Osteoblast (primary cell): ENCODE data around the gene UBE2L6. TPM values are rescaled to one million over a fixed set of nuclear protein-coding genes. Genes with fewer than 3 reads are reported as not detected.
A peak's percentile ranks its signal among the peaks of the same experiment; 100 is the strongest.

Experiments
- DNase-seq: peaks from one replicate; pipeline ENCODE4 v3.0.0; 2011; ENCODE audit warnings: low spot score, mixed read lengths; ENCODE audit not compliant: insufficient read length; ENCODE audit errors: missing footprints
- H2AFZ ChIP-seq: 2 replicates; pipeline ENCODE4 v1.6.0; 2011; ENCODE audit warnings: mild to moderate bottlenecking, low read length
- H3K27ac ChIP-seq: 2 replicates; pipeline ENCODE4 v1.5.1; 2011; ENCODE audit warnings: mild to moderate bottlenecking, low read depth, low read length, moderate library complexity
- H3K27me3 ChIP-seq: 2 replicates; pipeline ENCODE4 v1.6.0; 2012; ENCODE audit warnings: mild to moderate bottlenecking, control low read depth, inconsistent platforms, low read length, moderate library complexity; ENCODE audit not compliant: insufficient read depth
- H3K36me3 ChIP-seq: 2 replicates; pipeline ENCODE4 v1.5.1; 2011; ENCODE audit warnings: mild to moderate bottlenecking, low read length, control low read depth, moderate library complexity; ENCODE audit not compliant: insufficient read depth
- H3K4me1 ChIP-seq: 2 replicates; pipeline ENCODE4 v1.5.1; 2011; ENCODE audit warnings: mild to moderate bottlenecking, low read length, control low read depth, moderate library complexity; ENCODE audit not compliant: insufficient read depth
- H3K4me2 ChIP-seq: 2 replicates; pipeline ENCODE4 v1.6.0; 2011; ENCODE audit warnings: mild to moderate bottlenecking, low read length; ENCODE audit not compliant: insufficient read depth
- H3K4me3 ChIP-seq: fragments of 200-600 bp; sonication (generic); 3 replicates; pipeline ENCODE4 v1.5.1; 2012; ENCODE audit warnings: mild to moderate bottlenecking, low read length, inconsistent platforms; ENCODE audit not compliant: insufficient read depth
- H3K79me2 ChIP-seq: 2 replicates; pipeline ENCODE4 v1.6.0; 2012; ENCODE audit warnings: mild to moderate bottlenecking, low read length, control low read depth, inconsistent platforms; ENCODE audit not compliant: insufficient read depth
- H3K9me3 ChIP-seq: 2 replicates; pipeline ENCODE4 v1.5.1; 2011; ENCODE audit warnings: low read depth, low read length, control low read depth
- H4K20me1 ChIP-seq: 2 replicates; pipeline ENCODE4 v1.6.0; 2012; ENCODE audit warnings: mild to moderate bottlenecking, low read length, control low read depth; ENCODE audit not compliant: insufficient read depth
- total RNA-seq: library from RNA; depleted of rRNA; stranded (reverse); fragments of >200 nt; gene quantifications from 2 replicates; pipeline ENCODE4 v1.2.3, GENCODE V29; 2012
- TF ChIP-seq, protein P1 (sequence below): IDR thresholded peaks from 2 replicates; pipeline ENCODE4 v1.5.1; 2011; ENCODE audit warnings: mild to moderate bottlenecking, low read depth, low read length, moderate library complexity; ENCODE audit errors: extremely low read depth

The UBE2L6 gene
- total RNA-seq, 1 donor = 65.9 TPM

DNA sequence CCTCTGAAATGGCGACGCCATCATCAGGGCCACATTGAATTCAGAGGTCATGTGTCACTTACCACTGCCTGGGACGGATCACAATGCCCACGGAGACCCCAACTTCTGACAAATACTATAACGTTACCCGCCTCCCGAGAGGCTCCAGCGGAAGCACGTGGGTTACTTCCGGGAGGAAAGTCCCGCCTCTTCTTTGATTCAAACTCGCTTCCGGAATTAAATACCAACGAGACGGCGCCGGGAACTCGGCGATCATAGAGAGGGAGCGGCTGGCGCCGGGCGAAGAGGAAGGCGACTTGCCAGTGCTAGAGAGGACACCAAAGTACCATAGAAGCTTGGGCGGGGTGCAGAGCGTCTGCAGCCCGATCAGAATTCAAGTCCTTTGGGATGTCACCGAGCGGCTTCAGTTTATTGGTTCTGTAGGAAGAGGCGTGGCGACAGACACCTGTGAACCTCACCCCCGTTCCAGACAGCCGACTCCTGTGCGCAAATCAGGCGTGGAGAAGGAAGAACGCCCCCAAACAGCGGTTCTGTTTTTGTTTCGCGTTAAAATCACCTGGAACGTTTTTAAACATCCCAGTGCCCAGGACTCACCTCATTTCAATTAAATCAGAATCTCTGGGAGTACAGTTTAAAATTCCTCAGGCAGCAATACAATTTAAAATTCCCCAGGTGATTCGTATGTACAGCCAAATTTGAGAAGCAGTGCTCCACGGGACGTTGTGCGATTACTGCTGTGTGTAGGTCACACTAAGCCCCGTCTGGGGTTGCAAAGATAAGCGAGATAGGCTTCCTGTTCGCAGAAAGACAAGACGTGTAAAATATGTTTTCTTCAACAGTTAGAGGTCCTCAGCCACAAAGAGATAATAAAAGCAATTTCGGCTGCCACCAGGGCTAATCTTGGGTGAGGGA is 36.6 kb downstream of the UBE2L6 start, which contains the start of gene TIMM10:
TSS of gene TIMM10 (minus strand) at position 159 of the 912 bp plus-strand sequence. CDS start 565 bp downstream, outside the sequence.
- Histone ChIP-seq H3K9me3 (no peaks in the 10 kb centered on the region), H3K4me1 (peaks cover 10% of the 10 kb centered on the region), H3K27ac (peak within 1 kb of the TSS; percentile 81), H4K20me1 (peaks cover 4% of the 10 kb centered on the region), H2AFZ (peak within 1 kb of the TSS; percentile 98), H3K36me3 (peaks cover 7% of the 10 kb centered on the region), H3K27me3 (peaks cover 4% of the 10 kb centered on the region), H3K4me2 (peak within 1 kb of the TSS; percentile 98), H3K4me3 (peak within 1 kb of the TSS; percentile 95), H3K79me2 (peaks cover 20% of the 10 kb centered on the region)
- peak; percentile 94 for DNase-seq
- TF ChIP-seq, protein P1, sequence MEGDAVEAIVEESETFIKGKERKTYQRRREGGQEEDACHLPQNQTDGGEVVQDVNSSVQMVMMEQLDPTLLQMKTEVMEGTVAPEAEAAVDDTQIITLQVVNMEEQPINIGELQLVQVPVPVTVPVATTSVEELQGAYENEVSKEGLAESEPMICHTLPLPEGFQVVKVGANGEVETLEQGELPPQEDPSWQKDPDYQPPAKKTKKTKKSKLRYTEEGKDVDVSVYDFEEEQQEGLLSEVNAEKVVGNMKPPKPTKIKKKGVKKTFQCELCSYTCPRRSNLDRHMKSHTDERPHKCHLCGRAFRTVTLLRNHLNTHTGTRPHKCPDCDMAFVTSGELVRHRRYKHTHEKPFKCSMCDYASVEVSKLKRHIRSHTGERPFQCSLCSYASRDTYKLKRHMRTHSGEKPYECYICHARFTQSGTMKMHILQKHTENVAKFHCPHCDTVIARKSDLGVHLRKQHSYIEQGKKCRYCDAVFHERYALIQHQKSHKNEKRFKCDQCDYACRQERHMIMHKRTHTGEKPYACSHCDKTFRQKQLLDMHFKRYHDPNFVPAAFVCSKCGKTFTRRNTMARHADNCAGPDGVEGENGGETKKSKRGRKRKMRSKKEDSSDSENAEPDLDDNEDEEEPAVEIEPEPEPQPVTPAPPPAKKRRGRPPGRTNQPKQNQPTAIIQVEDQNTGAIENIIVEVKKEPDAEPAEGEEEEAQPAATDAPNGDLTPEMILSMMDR = no peak

DNA sequence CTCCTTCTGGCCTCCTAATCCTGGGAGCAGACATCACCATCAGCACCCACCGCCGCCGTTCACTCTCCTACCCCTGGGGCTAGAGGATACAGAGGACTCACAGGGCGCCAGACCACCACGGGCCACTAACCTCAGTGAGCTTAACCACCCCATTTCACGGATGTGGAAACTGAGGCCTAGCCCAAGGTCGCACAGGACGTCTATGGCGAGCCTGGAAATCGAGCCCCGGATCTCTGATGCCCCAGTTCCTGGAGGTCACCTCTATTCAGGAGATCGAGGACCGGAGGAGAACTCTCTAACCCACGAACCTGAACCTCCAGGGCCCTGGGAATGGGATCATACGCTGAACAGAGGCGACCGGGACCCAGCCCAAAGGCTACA is 37.3 kb downstream of the UBE2L6 start:
- H3K36me3 ChIP-seq = peaks cover 7% of the 10 kb centered on the region
- H3K4me2 ChIP-seq = peak overlapping the region; percentile 98
- H3K27me3 ChIP-seq = no peaks in the 10 kb centered on the region
- peak overlapping the region; percentile 81 for H3K27ac ChIP-seq
- H2AFZ ChIP-seq = peak overlapping the region; percentile 98
- DNase-seq = no peak
- no peaks in the 10 kb centered on the region for H3K9me3 ChIP-seq
- H3K4me1 ChIP-seq = peaks cover 10% of the 10 kb centered on the region
- H3K79me2 ChIP-seq = peaks cover 20% of the 10 kb centered on the region
- H3K4me3 ChIP-seq = peak overlapping the region; percentile 95
- TF ChIP-seq, protein P1 = no peak
- H4K20me1 ChIP-seq = peaks cover 4% of the 10 kb centered on the region

DNA sequence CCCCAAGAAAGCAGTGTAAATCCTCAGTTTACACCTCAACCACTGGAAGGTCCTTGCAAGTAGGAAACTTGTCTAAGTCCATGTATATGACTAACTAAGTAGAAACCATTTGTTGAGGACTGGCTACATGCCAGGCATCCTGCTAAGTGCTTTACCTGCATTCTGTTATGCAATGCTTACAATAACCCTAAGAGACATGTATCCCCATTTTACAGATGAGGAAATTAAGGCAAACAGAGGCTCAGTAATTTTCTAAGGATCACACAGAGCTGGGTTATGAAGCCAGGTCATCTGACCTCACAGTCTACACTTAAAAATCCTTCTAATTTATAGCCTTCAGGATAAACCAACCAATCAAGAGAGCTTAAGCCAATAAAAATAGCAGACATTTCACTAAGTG is 38.5 kb downstream of the UBE2L6 start:
- no peak for DNase-seq
- Histone ChIP-seq H2AFZ (no peak overlapping the region), H3K9me3 (no peaks in the 10 kb centered on the region), H3K36me3 (peaks cover 7% of the 10 kb centered on the region), H4K20me1 (peaks cover 4% of the 10 kb centered on the region), H3K4me3 (no peak overlapping the region), H3K4me1 (peaks cover 10% of the 10 kb centered on the region), H3K79me2 (peaks cover 20% of the 10 kb centered on the region), H3K4me2 (no peak overlapping the region), H3K27ac (no peak overlapping the region), H3K27me3 (no peaks in the 10 kb centered on the region)
- TF ChIP-seq, protein P1 = no peak

DNA sequence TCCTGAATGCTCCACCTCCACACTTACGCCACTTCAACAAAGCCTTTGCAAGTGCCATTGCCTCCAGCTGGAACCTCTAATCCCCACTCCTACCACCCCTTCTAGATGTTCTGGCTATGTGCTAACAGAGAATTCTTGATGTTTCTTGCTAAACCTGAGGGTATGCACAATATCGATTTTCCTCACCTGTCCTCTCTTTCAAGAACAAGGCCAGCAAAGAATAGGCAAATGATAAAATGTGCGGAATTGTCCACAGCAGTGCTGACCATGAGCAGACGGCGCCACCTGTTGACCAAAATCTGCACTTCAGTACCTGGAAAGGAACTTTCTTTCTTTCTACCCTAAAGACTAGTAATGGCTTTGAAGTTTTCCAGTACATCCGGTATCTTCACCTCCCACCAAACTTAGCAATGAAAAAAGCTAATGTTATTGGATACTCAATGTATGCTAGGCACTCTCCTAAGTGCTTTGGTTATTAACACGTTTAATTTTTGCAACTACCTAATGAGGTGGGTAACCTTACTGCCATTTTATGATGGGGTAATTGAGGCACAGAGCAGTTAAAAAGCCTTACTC is 40.3 kb downstream of the UBE2L6 start:
- peak; percentile 68 for DNase-seq
- TF ChIP-seq, protein P1 = peak; percentile 93
- Histone ChIP-seq H3K36me3 (peaks cover 7% of the 10 kb centered on the region), H3K4me3 (no peak overlapping the region), H3K4me1 (peaks cover 10% of the 10 kb centered on the region), H4K20me1 (peaks cover 4% of the 10 kb centered on the region), H3K27ac (no peak overlapping the region), H3K9me3 (no peaks in the 10 kb centered on the region), H3K79me2 (peaks cover 20% of the 10 kb centered on the region), H2AFZ (no peak overlapping the region), H3K4me2 (no peak overlapping the region), H3K27me3 (no peaks in the 10 kb centered on the region)
